Measurements from ENCODE around the gene IRF1. TPM values are rescaled to one million over a fixed set of nuclear protein-coding genes. Genes with fewer than 3 reads are reported as not detected.

Gene IRF1
- total RNA-seq, 2 donors from 2014 or later = 5.6 to 7.3 TPM

GRCh38 chr5:132500244-132500930 is 9.8 kb upstream of the IRF1 start:
- no peak overlapping the region for H3K9ac ChIP-seq (ENCODE audit: extremely low read depth, low read length, poor library complexity, severe bottlenecking)
- DNase-seq = peak; percentile 48
- no peak overlapping the region for H3K4me3 ChIP-seq (ENCODE audit: low read length)
- no peaks in the 10 kb centered on the region for H3K4me1 ChIP-seq (ENCODE audit: control insufficient read depth, insufficient read depth, low read length)
- H3K27ac Mint-ChIP-seq = no peak overlapping the region
- no peak for TF ChIP-seq CTCF (conservative IDR thresholded peaks at IDR 0.05)
- no peak overlapping the region for H3K4me3 Mint-ChIP-seq
- no peaks in the 10 kb centered on the region for H3K9me3 ChIP-seq (ENCODE audit: control insufficient read depth, low read length)
- H3K36me3 ChIP-seq (ENCODE audit: control insufficient read depth, insufficient read depth, low read length) = no peaks in the 10 kb centered on the region
- H3K36me3 Mint-ChIP-seq (ENCODE audit: low read depth) = no peaks in the 10 kb centered on the region
- WGBS, 2 experiments (ENCODE audit: insufficient coverage in 1 of 2, insufficient read length in 1 of 2) = 90 to 95% methylated on average over 2 to 6 of the region's 6 CpGs
- no peaks in the 10 kb centered on the region for H3K27me3 ChIP-seq (ENCODE audit: control insufficient read depth, insufficient read depth, low read length, poor library complexity, severe bottlenecking)
- no peaks in the 10 kb centered on the region for H3K9me3 Mint-ChIP-seq
- H3K27ac ChIP-seq (ENCODE audit: low read depth, low read length) = no peak overlapping the region
- H3K4me1 Mint-ChIP-seq = peaks cover 8% of the 10 kb centered on the region
- no peaks in the 10 kb centered on the region for H3K27me3 Mint-ChIP-seq (ENCODE audit: insufficient read depth)

- H3K4me1 Mint-ChIP-seq = peaks cover 12% of the 10 kb centered on the region
- H3K4me3 Mint-ChIP-seq = no peak overlapping the region
- TF ChIP-seq CTCF (conservative IDR thresholded peaks at IDR 0.05) = no peak
These were observed 9.1 kb upstream of the IRF1 start for GRCh38 chr5:132499440-132500243.

DNA sequence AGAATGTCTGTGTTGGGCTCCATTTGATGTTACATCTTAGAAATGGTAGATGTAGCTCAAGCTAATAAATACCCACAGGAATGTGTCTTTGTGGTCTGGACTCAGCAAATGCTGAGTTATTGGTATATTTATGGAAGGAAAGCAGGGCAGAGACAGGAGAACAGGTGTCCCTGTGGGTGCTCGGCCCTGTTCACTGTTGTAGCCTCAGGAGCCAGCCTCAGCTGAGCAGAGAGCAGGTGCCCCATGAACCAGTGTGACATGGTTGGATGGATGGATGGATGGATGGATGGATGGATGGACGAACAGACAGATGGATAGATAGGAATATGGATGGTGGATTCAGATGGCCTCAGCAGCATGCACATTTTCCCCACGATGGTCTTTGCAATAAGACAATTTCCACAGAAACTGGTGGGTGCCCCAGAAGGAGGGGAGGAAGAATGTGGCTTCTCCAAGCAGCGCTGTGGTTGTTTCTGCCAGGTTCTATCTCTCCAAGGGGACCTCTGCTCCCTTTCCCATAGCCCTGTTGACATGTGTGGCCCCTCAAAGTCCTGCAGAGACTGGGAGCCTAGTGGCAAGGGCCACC is 8.2 kb upstream of the IRF1 start:
- Mint-ChIP-seq H3K36me3 (ENCODE audit: low read depth) (no peaks in the 10 kb centered on the region), H3K27ac (no peak overlapping the region), H3K4me1 (peaks cover 14% of the 10 kb centered on the region), H3K4me3 (no peak overlapping the region), H3K9me3 (no peaks in the 10 kb centered on the region), H3K27me3 (ENCODE audit: insufficient read depth) (peaks cover 3% of the 10 kb centered on the region)
- no peaks in the 10 kb centered on the region for H3K4me1 ChIP-seq (ENCODE audit: control insufficient read depth, insufficient read depth, low read length)
- 83 to 88% methylated on average over 4 of the region's 4 CpGs for WGBS, 2 experiments (ENCODE audit: insufficient coverage in 1 of 2, insufficient read length in 1 of 2)
- no peaks in the 10 kb centered on the region for H3K36me3 ChIP-seq (ENCODE audit: control insufficient read depth, insufficient read depth, low read length)
- no peak for DNase-seq
- no peak for TF ChIP-seq CTCF (conservative IDR thresholded peaks at IDR 0.05)
- no peak overlapping the region for H3K4me3 ChIP-seq (ENCODE audit: low read length)
- H3K9ac ChIP-seq (ENCODE audit: extremely low read depth, low read length, poor library complexity, severe bottlenecking) = no peak overlapping the region
- no peaks in the 10 kb centered on the region for H3K9me3 ChIP-seq (ENCODE audit: control insufficient read depth, low read length)
- H3K27ac ChIP-seq (ENCODE audit: low read depth, low read length) = no peak overlapping the region
- H3K27me3 ChIP-seq (ENCODE audit: control insufficient read depth, insufficient read depth, low read length, poor library complexity, severe bottlenecking) = no peaks in the 10 kb centered on the region

More at GRCh38 chr5:132499440-132500243, 9.1 kb upstream of the IRF1 start:
- DNase-seq = peak; percentile 54
- H3K27me3 ChIP-seq (ENCODE audit: control insufficient read depth, insufficient read depth, low read length, poor library complexity, severe bottlenecking) = no peaks in the 10 kb centered on the region
- no peaks in the 10 kb centered on the region for H3K4me1 ChIP-seq (ENCODE audit: control insufficient read depth, insufficient read depth, low read length)
- no peak overlapping the region for H3K9ac ChIP-seq (ENCODE audit: extremely low read depth, low read length, poor library complexity, severe bottlenecking)
- H3K27ac Mint-ChIP-seq = no peak overlapping the region
- no peaks in the 10 kb centered on the region for H3K36me3 ChIP-seq (ENCODE audit: control insufficient read depth, insufficient read depth, low read length)
- H3K27ac ChIP-seq (ENCODE audit: low read depth, low read length) = no peak overlapping the region
- no peaks in the 10 kb centered on the region for H3K9me3 Mint-ChIP-seq
- H3K36me3 Mint-ChIP-seq (ENCODE audit: low read depth) = no peaks in the 10 kb centered on the region
- no peak overlapping the region for H3K4me3 ChIP-seq (ENCODE audit: low read length)
- no peaks in the 10 kb centered on the region for H3K9me3 ChIP-seq (ENCODE audit: control insufficient read depth, low read length)
- H3K27me3 Mint-ChIP-seq (ENCODE audit: insufficient read depth) = no peaks in the 10 kb centered on the region
- 66 to 72% methylated on average over 7 to 9 of the region's 9 CpGs for WGBS, 2 experiments (ENCODE audit: insufficient coverage in 1 of 2, insufficient read length in 1 of 2)

Measured in endodermal cell (in vitro differentiated cells).